ENCODE results near the gene ASH1L.

ASH1L gene

DNA sequence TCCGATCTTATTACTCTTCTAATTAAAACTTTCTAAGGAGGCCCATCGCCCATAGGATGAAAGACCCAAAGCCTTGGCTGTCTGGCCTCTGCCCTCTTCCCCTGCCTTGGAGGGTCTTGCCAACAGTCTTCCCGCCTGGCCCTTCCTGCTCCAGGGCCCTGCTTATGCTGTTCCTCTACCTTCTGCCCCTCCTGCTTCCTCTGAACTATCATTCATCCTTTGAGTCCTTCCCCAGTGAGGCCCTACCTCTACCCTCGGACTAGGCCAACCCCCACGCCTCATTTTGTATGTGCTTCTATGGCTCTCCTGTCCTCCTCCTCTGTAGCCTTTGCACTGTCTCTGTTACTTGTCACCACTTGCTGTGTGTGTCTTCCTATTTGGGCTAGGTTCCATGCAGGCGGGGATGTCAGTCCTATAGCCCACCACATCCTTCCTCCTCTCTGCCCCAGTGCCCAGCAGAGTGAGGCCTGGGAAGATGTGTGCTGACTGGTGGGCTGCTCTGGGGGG is 236.5 kb downstream of the ASH1L start:
- no peak for TF ChIP-seq PKNOX1 (IDR thresholded peaks at IDR 0.05)
- ChIA-PET POLR2A (interaction anchor here (1.1 to 6.0 kb wide), 2 partner anchors 83 to 237 kb away, joined by 4 to 43 read pairs; partner anchors contain the start of gene ASH1L), CTCF (interaction anchor here (7.5 kb wide), 1 partner anchor 75 kb away, joined by 62 read pairs; no protein-coding TSS in a partner anchor)
- DNase-seq (ENCODE audit: extremely low spot score) = no peak

DNA sequence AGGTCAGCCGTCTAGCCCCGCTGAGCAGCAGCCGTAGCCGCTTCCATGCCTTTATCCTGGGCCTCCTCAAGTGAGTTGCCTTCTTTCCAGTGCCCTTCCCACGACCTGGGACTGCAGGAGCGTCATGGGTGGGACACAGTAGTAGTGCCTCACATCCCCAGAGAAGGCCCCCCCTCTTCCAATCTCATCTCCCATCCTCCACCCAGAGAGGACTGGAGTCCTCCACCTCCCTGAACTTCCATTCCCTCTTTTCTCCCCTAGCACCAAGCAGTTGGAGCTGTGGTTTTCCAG is 237.1 kb downstream of the ASH1L start:
- TF ChIP-seq SUZ12 (IDR thresholded peaks at IDR 0.05) = no peak
- TF ChIP-seq ELF4 (IDR thresholded peaks at IDR 0.05) = no peak
- TF ChIP-seq PKNOX1 (IDR thresholded peaks at IDR 0.05) = no peak
- no peak for TF ChIP-seq ZNF384 (IDR thresholded peaks at IDR 0.05)
- no peak for TF ChIP-seq FOXK2 (IDR thresholded peaks at IDR 0.05)
- TF ChIP-seq ARNT (IDR thresholded peaks at IDR 0.05) = no peak
- no peak for TF ChIP-seq SP1 (IDR thresholded peaks at IDR 0.05)
- TF ChIP-seq L3MBTL2 (conservative IDR thresholded peaks at IDR 0.05) = no peak
- TF ChIP-seq TARDBP (IDR thresholded peaks at IDR 0.05) = no peak
- no peak for TF ChIP-seq NFRKB (IDR thresholded peaks at IDR 0.05)
- TF ChIP-seq FOXM1 (IDR thresholded peaks at IDR 0.05; ENCODE audit: borderline replicate concordance) = no peak
- TF ChIP-seq FOXA1 (IDR thresholded peaks at IDR 0.05) = no peak
- no peak for TF ChIP-seq LEF1 (IDR thresholded peaks at IDR 0.05; ENCODE audit: borderline replicate concordance)
- no peak for TF ChIP-seq HDGF (IDR thresholded peaks at IDR 0.05; ENCODE audit: borderline replicate concordance)
- no peak for TF ChIP-seq CTBP1 (IDR thresholded peaks at IDR 0.05; ENCODE audit: borderline replicate concordance)
- no peak for TF ChIP-seq BHLHE40 (IDR thresholded peaks at IDR 0.05; ENCODE audit: borderline replicate concordance)
- CTCF ChIA-PET = interaction anchor here (0.6 to 7.5 kb wide), 3 partner anchors 17 to 74 kb away, joined by 3 to 62 read pairs (median 3); partner anchors contain the start of gene FDPS
- POLR2A ChIA-PET = interaction anchor here (0.7 to 6.0 kb wide), 8 partner anchors 9 to 153 kb away, joined by 3 to 43 read pairs (median 8); partner anchors contain the start of genes CLK2, ENTREP3 and KRTCAP2
- no peak for DNase-seq (ENCODE audit: extremely low spot score)

DNA sequence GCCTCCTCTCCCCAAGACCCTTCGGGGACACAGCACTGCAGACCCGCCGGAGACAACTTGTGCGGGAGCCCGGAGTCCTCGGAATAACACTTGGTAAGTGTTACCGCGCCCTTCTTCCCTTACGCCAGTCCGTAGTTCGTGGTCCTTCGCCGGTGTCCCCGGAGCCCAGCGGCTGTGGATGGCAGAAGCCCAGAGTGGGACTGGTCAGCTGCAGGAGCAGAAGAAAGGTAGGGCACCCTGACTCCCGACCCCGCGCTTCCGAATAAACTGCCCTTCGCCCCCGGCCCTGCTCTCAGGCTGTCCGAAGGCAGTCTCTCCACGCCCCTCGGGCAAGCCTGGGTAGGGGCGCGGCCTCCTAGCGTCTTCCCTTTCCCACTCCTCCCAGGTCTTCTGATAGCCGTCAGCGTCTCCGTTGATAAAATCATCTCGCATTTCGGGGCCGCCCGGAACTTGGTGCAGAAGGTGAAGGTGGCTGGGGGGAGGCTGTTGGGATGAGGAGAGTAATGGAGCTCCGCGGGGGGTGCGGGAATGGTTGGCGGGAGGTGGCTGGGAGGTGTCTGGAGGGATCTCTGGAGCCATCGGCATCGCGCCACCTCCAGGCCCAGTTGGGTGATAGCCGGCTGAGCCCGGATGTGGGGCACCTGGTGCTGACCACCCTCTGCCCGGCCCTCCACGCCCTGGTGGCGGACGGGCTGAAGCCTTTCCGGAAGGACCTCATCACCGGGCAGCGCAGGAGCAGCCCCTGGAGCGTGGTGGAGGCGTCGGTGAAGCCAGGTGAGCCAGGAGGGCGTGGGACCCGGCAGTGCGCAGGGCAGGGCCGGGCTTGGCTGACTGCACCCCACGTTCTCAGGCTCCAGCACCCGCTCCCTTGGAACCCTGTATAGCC is 237.6 kb downstream of the ASH1L start:
- peak; percentile 77 for DNase-seq (ENCODE audit: extremely low spot score)
- ChIA-PET CTCF (interaction anchor here (0.6 to 7.5 kb wide), 6 partner anchors 17 to 570 kb away, joined by 3 to 62 read pairs (median 3); partner anchors contain the start of gene FDPS), POLR2A (interaction anchor here (0.7 to 6.0 kb wide), 11 partner anchors 9 to 152 kb away, joined by 3 to 43 read pairs (median 9); partner anchors contain the start of genes CLK2, ENTREP3, HCN3 and KRTCAP2)
- peak; percentile 49; the same call in 1 of the 2 replicates for TF ChIP-seq L3MBTL2 (conservative IDR thresholded peaks at IDR 0.05)
- TF ChIP-seq HDGF (IDR thresholded peaks at IDR 0.05; ENCODE audit: borderline replicate concordance) = no peak
- TF ChIP-seq ARNT (IDR thresholded peaks at IDR 0.05) = no peak

GRCh38 chr1:155324037-155324716 is 238.4 kb downstream of the ASH1L start:
- POLR2A ChIA-PET = interaction anchor here (0.7 to 6.0 kb wide), 21 partner anchors 11 to 180 kb away, joined by 3 to 43 read pairs (median 5); partner anchors contain the start of genes CLK2, ENTREP3, FDPS and HCN3
- TF ChIP-seq BHLHE40 (IDR thresholded peaks at IDR 0.05; ENCODE audit: borderline replicate concordance) (no peak), L3MBTL2 (conservative IDR thresholded peaks at IDR 0.05) (peak; percentile 68)
- CTCF ChIA-PET = interaction anchor here (0.6 to 7.5 kb wide), 8 partner anchors 16 to 571 kb away, joined by 3 to 62 read pairs (median 3); partner anchors contain the start of gene FDPS
- peak; percentile 95 for DNase-seq (ENCODE audit: extremely low spot score)

DNA sequence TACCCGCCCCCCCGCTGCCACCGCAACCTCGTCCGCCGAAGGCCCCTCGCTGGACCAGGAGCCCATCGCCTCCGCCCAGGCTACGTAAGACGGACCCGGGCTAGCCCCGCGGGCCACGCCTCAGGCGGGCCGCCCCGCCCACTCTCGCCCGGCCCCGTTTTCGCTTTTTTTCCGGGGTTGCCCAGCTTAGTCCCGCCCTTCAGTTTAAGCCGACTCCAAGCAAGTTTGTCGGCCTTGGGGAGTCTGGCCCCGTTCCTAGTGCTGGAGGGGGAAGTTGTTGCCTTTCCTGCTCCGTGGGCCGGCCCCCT is 238.9 kb downstream of the ASH1L start:
- DNase-seq (ENCODE audit: extremely low spot score) = peak; percentile 79
- TF ChIP-seq CTBP1 (IDR thresholded peaks at IDR 0.05; ENCODE audit: borderline replicate concordance) (no peak), ARNT (IDR thresholded peaks at IDR 0.05) (no peak), FOXM1 (IDR thresholded peaks at IDR 0.05; ENCODE audit: borderline replicate concordance) (no peak), LEF1 (IDR thresholded peaks at IDR 0.05; ENCODE audit: borderline replicate concordance) (no peak), SUZ12 (IDR thresholded peaks at IDR 0.05) (no peak), SP1 (IDR thresholded peaks at IDR 0.05) (no peak), FOXA1 (IDR thresholded peaks at IDR 0.05) (no peak), HDGF (IDR thresholded peaks at IDR 0.05; ENCODE audit: borderline replicate concordance) (no peak), BHLHE40 (IDR thresholded peaks at IDR 0.05; ENCODE audit: borderline replicate concordance) (no peak), PKNOX1 (IDR thresholded peaks at IDR 0.05) (no peak), FOXK2 (IDR thresholded peaks at IDR 0.05) (no peak), NFRKB (IDR thresholded peaks at IDR 0.05) (no peak), L3MBTL2 (conservative IDR thresholded peaks at IDR 0.05) (no peak), ZNF384 (IDR thresholded peaks at IDR 0.05) (no peak), TARDBP (IDR thresholded peaks at IDR 0.05) (no peak), ELF4 (IDR thresholded peaks at IDR 0.05) (no peak)
- ChIA-PET POLR2A (interaction anchor here (0.5 to 6.0 kb wide), 22 partner anchors 11 to 181 kb away, joined by 3 to 43 read pairs (median 4); partner anchors contain the start of genes CLK2, ENTREP3, FDPS and HCN3), CTCF (interaction anchor here (0.6 to 7.5 kb wide), 8 partner anchors 16 to 267 kb away, joined by 3 to 62 read pairs (median 3); no protein-coding TSS in a partner anchor)
